Astrocyte of the spinal cord (primary cell): ENCODE measurements around the gene IFT88.

Experiments
- DNase-seq: peaks from one replicate; pipeline ENCODE4 v3.0.0; 2011; ENCODE audit warnings: low read depth, low spot score
- H3K4me3 ChIP-seq: 2 replicates; pipeline ENCODE4 v1.5.1; 2011; ENCODE audit warnings: low read depth, mild to moderate bottlenecking, low read length, moderate library complexity
- in situ Hi-C: cut with HindIII; loops from 2 replicates; pipeline ENCODE4 v1.10.0; 2017; ENCODE audit warnings: low sequenced_read_pairs
- TF ChIP-seq, protein P1 (sequence below): IDR thresholded peaks from 2 replicates; pipeline ENCODE4 v1.5.1; 2012; ENCODE audit warnings: low read depth, mild to moderate bottlenecking, low read length, inconsistent platforms

The IFT88 gene

DNA sequence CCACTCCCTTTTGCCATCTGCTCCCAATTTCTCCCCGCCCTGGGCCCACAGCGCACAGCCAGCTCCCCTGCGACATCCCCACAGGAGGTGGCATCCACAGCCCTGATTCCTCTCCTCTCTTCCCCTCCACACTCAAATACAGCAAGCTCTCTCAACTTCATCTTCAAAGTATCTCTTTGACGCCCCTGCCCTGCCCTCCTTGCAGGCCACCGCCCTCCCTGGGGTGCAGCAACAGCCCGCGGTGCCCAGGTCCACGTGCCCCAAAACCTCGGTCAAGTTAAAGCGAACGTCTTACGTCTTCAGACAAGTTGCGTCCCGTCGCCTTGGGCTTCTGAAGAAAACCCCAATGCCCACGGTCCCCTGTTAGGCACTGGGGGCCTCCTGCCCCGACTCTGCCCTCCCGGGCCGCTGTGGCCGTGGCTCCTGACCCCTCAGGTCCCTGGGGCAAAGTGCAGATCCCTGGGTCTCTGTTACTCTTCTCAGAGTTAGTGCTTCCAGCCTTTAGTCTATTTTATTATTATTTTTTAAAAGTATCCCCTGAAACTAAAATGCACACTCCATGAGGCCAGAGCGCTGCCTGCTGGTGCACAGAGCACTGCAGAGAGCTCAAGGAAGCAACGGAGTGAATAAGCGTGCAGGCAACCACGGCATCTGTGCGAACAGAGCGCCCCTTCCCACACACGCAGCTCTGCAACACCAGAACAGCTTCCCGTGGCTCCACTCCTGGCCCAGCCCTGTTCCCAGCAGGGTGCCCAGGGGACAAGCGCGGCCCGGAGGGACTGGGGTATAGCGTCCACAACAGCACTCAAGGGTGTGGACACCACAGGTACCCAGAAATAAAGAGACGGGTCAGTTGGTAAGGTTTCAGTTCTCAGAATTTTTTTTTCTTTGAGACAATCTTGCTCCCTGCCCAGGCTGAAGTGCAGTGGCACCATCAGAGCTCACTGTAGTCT lies 163.0 kb downstream of the IFT88 start:
- TF ChIP-seq, protein P1, sequence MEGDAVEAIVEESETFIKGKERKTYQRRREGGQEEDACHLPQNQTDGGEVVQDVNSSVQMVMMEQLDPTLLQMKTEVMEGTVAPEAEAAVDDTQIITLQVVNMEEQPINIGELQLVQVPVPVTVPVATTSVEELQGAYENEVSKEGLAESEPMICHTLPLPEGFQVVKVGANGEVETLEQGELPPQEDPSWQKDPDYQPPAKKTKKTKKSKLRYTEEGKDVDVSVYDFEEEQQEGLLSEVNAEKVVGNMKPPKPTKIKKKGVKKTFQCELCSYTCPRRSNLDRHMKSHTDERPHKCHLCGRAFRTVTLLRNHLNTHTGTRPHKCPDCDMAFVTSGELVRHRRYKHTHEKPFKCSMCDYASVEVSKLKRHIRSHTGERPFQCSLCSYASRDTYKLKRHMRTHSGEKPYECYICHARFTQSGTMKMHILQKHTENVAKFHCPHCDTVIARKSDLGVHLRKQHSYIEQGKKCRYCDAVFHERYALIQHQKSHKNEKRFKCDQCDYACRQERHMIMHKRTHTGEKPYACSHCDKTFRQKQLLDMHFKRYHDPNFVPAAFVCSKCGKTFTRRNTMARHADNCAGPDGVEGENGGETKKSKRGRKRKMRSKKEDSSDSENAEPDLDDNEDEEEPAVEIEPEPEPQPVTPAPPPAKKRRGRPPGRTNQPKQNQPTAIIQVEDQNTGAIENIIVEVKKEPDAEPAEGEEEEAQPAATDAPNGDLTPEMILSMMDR = no peak
- H3K4me3 ChIP-seq = no peak overlapping the region
- DNase-seq = no peak
- in situ Hi-C loops = no loop called here

DNA sequence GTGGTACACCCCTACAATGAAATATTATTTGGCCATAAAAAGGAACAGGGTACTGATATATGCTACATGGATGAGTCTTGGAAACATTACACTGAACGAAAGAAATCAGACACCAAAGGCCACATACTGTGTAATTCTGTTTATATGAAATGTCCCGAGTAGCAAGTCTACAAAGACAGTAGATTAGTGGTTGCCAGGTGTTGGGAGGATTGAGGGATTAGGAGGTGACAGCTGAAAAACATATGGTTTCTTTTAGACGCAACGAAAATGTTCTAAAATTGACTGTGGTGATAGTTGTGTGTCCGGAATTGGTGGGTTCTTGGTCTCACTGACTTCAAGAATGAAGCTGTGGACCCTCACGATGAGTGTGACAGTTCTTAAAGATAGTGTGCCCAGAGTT lies 171.7 kb downstream of the IFT88 start:
- H3K4me3 ChIP-seq = no peak overlapping the region
- in situ Hi-C loops = no loop called here
- no peak for DNase-seq
- TF ChIP-seq, protein P1 = no peak

DNA sequence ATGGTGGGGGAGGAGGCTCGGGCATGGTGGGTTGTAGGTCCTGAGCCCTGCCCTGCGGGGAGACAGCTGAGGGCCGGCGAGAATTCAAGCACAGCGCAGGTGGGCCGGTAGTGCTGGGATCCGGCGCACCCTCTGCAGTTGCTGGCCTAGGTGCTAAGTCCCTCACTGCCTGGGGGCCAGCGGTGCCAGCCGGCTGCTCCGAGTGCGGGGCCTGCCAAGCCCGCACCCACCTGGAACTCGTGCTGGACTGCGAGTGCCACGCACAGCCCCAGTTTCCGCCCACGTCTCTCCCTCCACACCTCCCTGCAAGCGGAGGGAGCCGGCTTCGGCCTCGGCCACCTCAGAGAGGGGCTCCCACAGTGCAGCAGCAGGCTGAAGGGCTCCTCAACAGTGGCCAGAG lies 173.1 kb downstream of the IFT88 start:
- TF ChIP-seq, protein P1 = no peak
- DNase-seq = no peak
- H3K4me3 ChIP-seq = no peak overlapping the region
- in situ Hi-C loops = no loop called here
